Keratinocyte (primary cell): ENCODE data around the gene HNRNPL. TPM values are rescaled to one million over a fixed set of nuclear protein-coding genes. Genes with fewer than 3 reads are reported as not detected.

ENCODE experiments used
- DNase-seq: peaks from one replicate; pipeline ENCODE4 v3.0.0-alpha.2; 2011; ENCODE audit warnings: low read depth, missing footprints, low spot score
- FAIRE-seq: peaks from 2 replicates; lab custom pipeline; 2011; peaks lifted over from hg19 to GRCh38; lab: Jason Lieb, UNC
- H2AFZ ChIP-seq: 2 replicates; pipeline ENCODE4 v1.6.0; 2012; ENCODE audit warnings: low read length, control low read depth, inconsistent platforms; ENCODE audit not compliant: control insufficient read depth
- H3K27ac ChIP-seq: 2 replicates; pipeline ENCODE4 v1.5.1; 2011; ENCODE audit warnings: low read length; ENCODE audit not compliant: control insufficient read depth, insufficient read depth
- H3K27me3 ChIP-seq: 3 replicates; pipeline ENCODE4 v1.6.0; 2011; ENCODE audit warnings: low read length; ENCODE audit not compliant: control insufficient read depth, insufficient read depth; ENCODE audit errors: extremely low read depth
- H3K36me3 ChIP-seq, 2 experiments: 2 replicates in 1 of 2; 3 replicates in 1 of 2; pipeline ENCODE4 v1.5.1; 2011; ENCODE audit warnings: low read length in 2 of 2, mild to moderate bottlenecking in 1 of 2; ENCODE audit not compliant: control insufficient read depth in 2 of 2, insufficient read depth in 2 of 2; ENCODE audit errors: extremely low read depth in 1 of 2
- H3K4me1 ChIP-seq: 3 replicates; pipeline ENCODE4 v1.5.1; 2011; ENCODE audit warnings: low read length; ENCODE audit not compliant: control insufficient read depth, insufficient read depth; ENCODE audit errors: extremely low read depth
- H3K4me2 ChIP-seq: 3 replicates; pipeline ENCODE4 v1.6.0; 2011; ENCODE audit warnings: low read depth, low read length; ENCODE audit not compliant: control insufficient read depth, insufficient read depth; ENCODE audit errors: extremely low read depth
- H3K4me3 ChIP-seq, 3 experiments: fragments of 200-600 bp in 1 of 3; sonication (generic) in 1 of 3; 2 replicates in 2 of 3; 3 replicates in 1 of 3; pipeline ENCODE4 v1.5.1; 2011 to 2016; ENCODE audit warnings: low read length in 3 of 3, mild to moderate bottlenecking in 3 of 3, control low read depth in 2 of 3, inconsistent platforms in 1 of 3, low read depth in 1 of 3, mixed read lengths in 1 of 3, mixed run types in 1 of 3, moderate library complexity in 1 of 3; ENCODE audit not compliant: control insufficient read depth in 2 of 3, insufficient read depth in 2 of 3; ENCODE audit errors: extremely low read depth in 1 of 3
- H3K79me2 ChIP-seq: 2 replicates; pipeline ENCODE4 v1.6.0; 2012; ENCODE audit warnings: low read length; ENCODE audit not compliant: control insufficient read depth, insufficient read depth
- H3K9ac ChIP-seq: 3 replicates; pipeline ENCODE4 v1.6.0; 2011; ENCODE audit warnings: low read length; ENCODE audit not compliant: control insufficient read depth, insufficient read depth; ENCODE audit errors: extremely low read depth
- H3K9me1 ChIP-seq: 3 replicates; pipeline ENCODE4 v1.6.0; 2011; ENCODE audit warnings: low read length; ENCODE audit not compliant: control insufficient read depth, insufficient read depth; ENCODE audit errors: extremely low read depth
- H3K9me3 ChIP-seq: 2 replicates; pipeline ENCODE4 v1.5.1; 2012; ENCODE audit warnings: low read depth, low read length; ENCODE audit not compliant: control insufficient read depth
- H4K20me1 ChIP-seq: 3 replicates; pipeline ENCODE4 v1.6.0; 2011; ENCODE audit warnings: low read length; ENCODE audit not compliant: control insufficient read depth, insufficient read depth; ENCODE audit errors: extremely low read depth
- EZH2 ChIP-seq: IDR thresholded peaks from one replicate; pipeline ENCODE4 v1.6.1; 2012; ENCODE audit warnings: inconsistent platforms, mild to moderate bottlenecking, low read length, moderate library complexity
- dilution Hi-C: fragments of 300-500 bp; cut with MboI; formaldehyde crosslinking; loops from one replicate; pipeline ENCODE4 v1.7.0; 2020; ENCODE audit warnings: low sequenced_read_pairs; ENCODE audit not compliant: extremely low pct_ligation_motif_present
- polyA plus RNA-seq, 5 experiments: library from polyadenylated mRNA; depleted of rRNA in 3 of 5; stranded (reverse) in 3 of 5; stranded (forward) in 1 of 5; unstranded in 1 of 5; fragments of >200 nt; gene quantifications; 1 replicate in 1 of 5; 2 replicates in 3 of 5; 3 replicates in 1 of 5; pipeline versions ENCODE4 v1.2.1 to v1.2.3, GENCODE V29; 2011 to 2012; ENCODE audit warnings: missing spikeins in 2 of 5, low read depth in 1 of 5, low replicate concordance in 1 of 5
- TF ChIP-seq, protein P1 (sequence below), 3 experiments: IDR thresholded peaks in 1 of 3; conservative IDR thresholded peaks in 1 of 3; optimal IDR thresholded peaks in 1 of 3; 2 replicates in 2 of 3; 3 replicates in 1 of 3; pipeline versions ENCODE3 to v1.5.1; 2011; ENCODE audit warnings: low read length in 3 of 3, mild to moderate bottlenecking in 3 of 3, moderate library complexity in 2 of 3, control low read depth in 1 of 3, inconsistent platforms in 1 of 3; ENCODE audit not compliant: insufficient read depth in 2 of 3; ENCODE audit errors: extremely low read depth in 1 of 3

The HNRNPL gene
- polyA plus RNA-seq, 1 donor (not counting 4 experiments of a cell fraction or from before 2014, with no cell fraction given), result 308 TPM

GRCh38 chr19:38839816-38840582, 9.8 kb downstream of the HNRNPL start:
- Histone ChIP-seq H3K79me2 (peaks cover 43% of the 10 kb centered on the region), H3K36me3 (peaks cover 51 to 65% of the 10 kb centered on the region in 2 experiments), H3K4me1 (peaks cover 57% of the 10 kb centered on the region), H3K27me3 (no peaks in the 10 kb centered on the region), H3K9ac (peak overlapping the region; percentile 63), H2AFZ (no peak overlapping the region), H4K20me1 (peaks cover 19% of the 10 kb centered on the region), H3K27ac (peak overlapping the region; percentile 80), H3K4me2 (peak overlapping the region; percentile 61), H3K9me1 (peaks cover 8% of the 10 kb centered on the region), H3K4me3 (no peak overlapping the region), H3K9me3 (no peaks in the 10 kb centered on the region)
- TF ChIP-seq, protein P1, sequence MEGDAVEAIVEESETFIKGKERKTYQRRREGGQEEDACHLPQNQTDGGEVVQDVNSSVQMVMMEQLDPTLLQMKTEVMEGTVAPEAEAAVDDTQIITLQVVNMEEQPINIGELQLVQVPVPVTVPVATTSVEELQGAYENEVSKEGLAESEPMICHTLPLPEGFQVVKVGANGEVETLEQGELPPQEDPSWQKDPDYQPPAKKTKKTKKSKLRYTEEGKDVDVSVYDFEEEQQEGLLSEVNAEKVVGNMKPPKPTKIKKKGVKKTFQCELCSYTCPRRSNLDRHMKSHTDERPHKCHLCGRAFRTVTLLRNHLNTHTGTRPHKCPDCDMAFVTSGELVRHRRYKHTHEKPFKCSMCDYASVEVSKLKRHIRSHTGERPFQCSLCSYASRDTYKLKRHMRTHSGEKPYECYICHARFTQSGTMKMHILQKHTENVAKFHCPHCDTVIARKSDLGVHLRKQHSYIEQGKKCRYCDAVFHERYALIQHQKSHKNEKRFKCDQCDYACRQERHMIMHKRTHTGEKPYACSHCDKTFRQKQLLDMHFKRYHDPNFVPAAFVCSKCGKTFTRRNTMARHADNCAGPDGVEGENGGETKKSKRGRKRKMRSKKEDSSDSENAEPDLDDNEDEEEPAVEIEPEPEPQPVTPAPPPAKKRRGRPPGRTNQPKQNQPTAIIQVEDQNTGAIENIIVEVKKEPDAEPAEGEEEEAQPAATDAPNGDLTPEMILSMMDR (optimal IDR thresholded peaks at IDR 0.05 in 1 of 3, IDR thresholded peaks at IDR 0.05 in 1 of 3, conservative IDR thresholded peaks at IDR 0.05 in 1 of 3; ENCODE audit: extremely low read depth in 1 of 3, insufficient read depth in 2 of 3, low read length in 3 of 3), result no peak
- no peak for TF ChIP-seq EZH2
- dilution Hi-C loops, result no loop called here
- DNase-seq (no peak), FAIRE-seq (no peak)

DNA sequence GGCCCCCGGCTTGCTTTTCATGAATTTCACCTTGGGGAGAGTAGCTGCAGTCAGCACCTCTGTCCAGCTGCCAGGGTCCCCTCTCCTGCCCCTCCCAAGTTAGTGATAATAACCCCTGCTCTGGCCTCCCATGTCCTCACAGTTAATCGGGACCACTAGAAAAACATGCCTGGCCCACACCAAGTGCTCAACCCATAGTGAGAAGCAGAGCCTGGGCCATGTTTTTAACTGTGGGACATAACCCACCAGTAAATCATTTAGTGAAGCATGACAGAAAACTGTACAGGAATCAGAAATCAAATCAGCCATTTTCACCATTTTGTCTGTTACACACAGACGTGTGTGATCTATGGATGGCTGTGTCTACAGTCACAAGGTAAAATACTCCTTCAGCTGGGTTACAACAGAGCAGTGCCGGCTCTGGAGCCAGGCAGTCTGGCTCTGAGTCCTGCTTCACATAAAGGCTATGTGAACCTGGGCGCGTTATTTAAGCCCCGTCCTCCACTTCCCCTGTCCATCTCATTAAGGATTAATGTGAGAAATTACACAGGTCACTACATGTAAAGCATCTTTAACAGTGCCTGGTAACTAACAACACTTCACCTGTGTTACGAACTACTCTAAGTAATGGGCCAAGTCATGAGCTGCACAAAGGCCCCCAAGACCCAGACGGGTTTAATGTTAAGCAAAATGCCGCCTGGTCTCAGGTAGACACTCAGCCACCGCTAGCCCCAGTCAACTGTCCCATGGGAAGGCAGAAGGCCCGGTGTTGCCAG, 10.6 kb downstream of the HNRNPL start:
- Histone ChIP-seq H3K27me3 (no peaks in the 10 kb centered on the region), H3K79me2 (peaks cover 36% of the 10 kb centered on the region), H3K36me3 (peaks cover 47 to 60% of the 10 kb centered on the region in 2 experiments), H4K20me1 (peaks cover 19% of the 10 kb centered on the region), H3K9me1 (peaks cover 8% of the 10 kb centered on the region), H3K27ac (peak overlapping the region; percentile 80), H2AFZ (no peak overlapping the region), H3K4me2 (peak overlapping the region; percentile 61), H3K9ac (peak overlapping the region; percentile 63), H3K4me3 (peak overlapping the region in 1 of 3 experiments; percentile 2), H3K9me3 (no peaks in the 10 kb centered on the region), H3K4me1 (peaks cover 57% of the 10 kb centered on the region)
- FAIRE-seq (no peak), DNase-seq (no peak)
- TF ChIP-seq, protein P1 (optimal IDR thresholded peaks at IDR 0.05 in 1 of 3, IDR thresholded peaks at IDR 0.05 in 1 of 3, conservative IDR thresholded peaks at IDR 0.05 in 1 of 3; ENCODE audit: extremely low read depth in 1 of 3, insufficient read depth in 2 of 3, low read length in 3 of 3), result no peak
- no peak for TF ChIP-seq EZH2
- dilution Hi-C loops, result no loop called here
